Erythroblast (primary cell): Measurements from ENCODE around the gene SPATA3.

Experiments used
- GATA1 ChIP-seq: IDR thresholded peaks from 2 replicates; pipeline ENCODE4 v1.6.1; 2011; ENCODE audit warnings: low read depth, mild to moderate bottlenecking, control low read depth, low read length, moderate library complexity
- POLR2A ChIP-seq: IDR thresholded peaks from 2 replicates; pipeline ENCODE4 v1.6.1; 2011; ENCODE audit warnings: mild to moderate bottlenecking, low read length

- TF ChIP-seq POLR2A (no peak), GATA1 (no peak)
Observed at GRCh38 chr2:230954746-230955145, 41.2 kb upstream of the SPATA3 start.
